Eye (tissue), 1 donor: ENCODE results near the gene DLEC1.

ENCODE experiments used
- DNase-seq: peaks from one replicate; pipeline ENCODE4 v3.0.0-alpha.2; 2015

The DLEC1 gene

DNA sequence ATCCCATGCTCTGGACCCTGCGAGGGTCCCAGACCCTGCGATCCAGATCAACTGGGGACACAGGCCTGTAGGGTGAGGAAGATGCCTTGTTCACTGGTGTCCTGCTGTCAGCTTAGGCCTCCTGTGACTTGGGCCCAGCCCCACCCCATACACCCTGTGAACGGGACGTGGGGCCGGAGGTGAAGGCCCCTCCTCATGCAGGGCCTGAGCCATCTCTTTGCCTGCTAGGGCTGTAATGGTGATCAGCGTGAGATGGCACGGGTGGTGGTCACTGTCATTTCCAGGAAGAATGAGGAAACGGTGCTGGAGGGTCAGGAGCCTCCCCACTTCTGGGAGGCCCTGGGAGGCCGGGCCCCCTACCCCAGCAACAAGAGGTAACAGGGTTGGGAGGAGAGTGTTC, 36.1 kb upstream of the DLEC1 start:
- DNase-seq = no peak

DNA sequence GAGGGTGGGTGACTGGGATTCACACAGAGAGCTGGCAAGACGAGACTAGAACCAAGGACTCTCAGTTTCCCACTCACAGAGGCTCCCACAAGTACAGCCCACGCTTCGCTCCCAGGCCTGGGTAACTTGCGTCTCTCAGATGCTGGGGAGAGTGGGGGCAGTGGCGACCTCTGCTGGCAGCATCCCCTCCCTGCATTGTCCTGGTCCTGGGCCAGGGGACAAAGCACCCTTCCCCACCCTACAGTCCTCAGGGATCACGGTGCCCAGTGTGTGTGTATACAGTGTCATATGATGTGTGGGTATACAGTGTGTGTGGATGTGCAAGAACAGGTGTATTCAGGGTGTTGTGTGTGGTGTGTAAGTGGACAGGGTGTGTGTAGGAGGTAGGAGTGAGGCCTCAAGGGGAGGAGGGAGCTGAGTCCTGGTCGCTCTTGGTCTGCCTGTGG, 35.6 kb upstream of the DLEC1 start:
- DNase-seq = peak; percentile 88

DNA sequence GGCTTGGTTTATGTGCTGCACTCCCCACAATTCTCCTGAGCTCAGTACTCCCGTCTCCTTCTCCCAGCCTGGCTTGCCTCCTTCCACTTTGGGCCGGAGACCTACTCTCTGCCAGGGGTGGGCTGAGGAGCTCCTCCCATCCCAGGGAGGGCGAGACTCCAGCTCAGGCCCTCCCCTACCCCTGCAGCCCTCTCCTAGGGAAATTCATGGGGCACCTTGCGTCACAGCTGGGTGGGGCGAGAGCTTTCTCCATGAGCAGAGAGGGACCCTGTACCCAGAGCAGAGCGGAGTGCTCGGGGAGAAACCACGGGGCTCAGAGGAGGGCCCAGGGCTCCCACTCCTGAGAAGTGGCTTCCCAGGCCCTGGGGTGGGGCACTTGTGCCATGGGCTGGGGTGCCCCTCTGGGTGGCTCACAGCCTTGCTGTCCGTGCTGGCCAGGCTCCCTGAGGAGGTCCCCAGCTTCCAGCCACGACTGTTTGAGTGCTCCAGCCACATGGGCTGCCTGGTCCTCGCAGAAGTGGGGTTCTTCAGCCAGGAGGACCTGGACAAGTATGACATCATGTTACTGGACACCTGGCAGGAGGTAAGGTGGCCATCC, 35.1 kb upstream of the DLEC1 start:
- no peak for DNase-seq

DNA sequence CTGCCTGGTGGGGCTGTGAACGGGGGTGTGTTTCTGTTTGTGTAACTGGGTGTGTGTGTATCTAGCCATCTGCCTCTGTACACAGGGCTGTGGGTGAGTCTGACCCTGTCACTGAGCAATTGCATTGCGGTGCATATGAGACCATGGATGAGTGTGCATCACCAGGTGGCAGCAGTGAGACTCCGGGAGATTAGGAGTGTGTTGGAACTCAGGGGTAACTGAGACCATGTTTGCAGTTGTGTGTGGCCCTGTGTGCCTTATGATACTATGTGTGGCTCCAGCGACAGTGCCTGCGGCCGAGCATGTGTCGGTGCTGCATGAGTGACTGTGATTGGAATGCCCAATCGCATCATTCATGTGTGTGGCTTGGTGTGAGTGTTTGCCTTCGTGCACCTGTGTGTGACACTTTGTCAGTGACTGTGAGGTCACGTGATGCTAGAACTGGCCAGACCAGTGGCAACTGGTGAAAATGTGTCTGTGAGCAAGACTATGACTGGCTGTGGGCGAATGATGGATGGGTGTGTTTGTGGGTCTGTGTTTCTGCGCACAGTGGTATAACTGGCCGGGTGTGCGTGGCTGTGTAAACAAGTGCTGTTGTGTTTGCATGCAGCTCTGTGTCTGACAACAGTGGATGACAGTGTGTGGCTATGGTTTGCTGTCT, 34.5 kb upstream of the DLEC1 start:
- DNase-seq = peak; percentile 89

DNA sequence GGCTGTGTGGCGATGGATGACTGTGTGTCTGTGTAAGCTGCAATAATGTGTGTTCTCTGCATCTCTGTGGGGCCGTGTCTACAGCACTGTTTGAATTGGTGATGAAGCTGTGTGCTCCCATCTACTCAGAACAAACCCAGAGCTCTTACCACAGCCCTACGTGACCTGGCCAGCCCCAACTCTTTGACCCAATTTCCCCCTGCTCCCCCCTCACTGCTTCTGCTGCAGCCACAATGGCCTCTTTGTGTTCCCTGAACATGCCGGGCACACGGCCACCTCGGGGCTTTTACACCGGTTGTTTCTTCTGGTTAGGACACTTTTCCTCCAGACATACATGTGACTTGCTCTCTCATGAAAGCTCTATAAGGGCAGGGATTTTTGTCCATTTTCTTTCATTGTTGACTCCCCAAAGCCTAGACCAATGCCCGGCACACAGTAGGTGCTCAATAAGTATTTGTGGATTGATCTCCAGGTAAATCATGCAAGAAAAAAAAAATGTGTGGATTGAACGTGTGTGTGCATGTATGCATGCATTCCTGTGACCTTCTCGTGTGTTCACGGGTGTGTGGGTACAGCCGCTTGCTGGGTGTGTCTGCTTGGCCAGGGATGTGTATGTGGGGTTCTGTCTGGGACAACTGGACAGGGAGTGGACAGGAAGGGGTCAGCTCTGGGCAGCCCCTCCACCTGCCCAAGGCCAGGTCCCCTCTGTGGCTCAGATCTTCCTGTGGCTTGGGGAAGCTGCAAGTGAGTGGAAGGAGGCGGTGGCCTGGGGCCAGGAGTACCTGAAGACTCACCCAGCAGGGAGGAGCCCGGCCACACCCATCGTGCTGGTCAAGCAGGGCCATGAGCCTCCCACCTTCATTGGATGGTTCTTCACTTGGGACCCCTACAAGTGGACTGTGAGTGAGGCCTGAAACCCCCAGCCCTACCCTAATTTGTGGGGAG, 33.7 kb upstream of the DLEC1 start:
- DNase-seq = peak; percentile 84

DNA sequence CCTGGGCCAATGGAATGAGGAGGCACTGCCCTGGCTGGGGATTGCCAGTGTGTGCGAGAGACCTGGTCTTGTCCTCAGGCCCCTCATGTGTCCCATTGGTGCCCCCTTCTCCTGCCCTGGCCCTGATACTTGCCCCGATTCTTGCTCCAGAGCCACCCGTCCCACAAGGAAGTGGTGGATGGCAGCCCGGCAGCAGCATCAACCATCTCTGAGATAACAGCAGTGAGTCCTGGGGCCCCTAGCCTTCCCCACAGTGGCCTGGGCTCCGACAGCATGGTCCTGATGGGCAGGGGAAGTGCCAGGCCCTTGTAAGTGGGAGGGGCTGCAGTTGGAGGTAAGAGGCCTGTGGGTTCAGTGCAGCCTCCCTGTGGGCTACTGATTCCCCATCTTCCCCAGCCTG, 33.0 kb upstream of the DLEC1 start:
- no peak for DNase-seq

DNA sequence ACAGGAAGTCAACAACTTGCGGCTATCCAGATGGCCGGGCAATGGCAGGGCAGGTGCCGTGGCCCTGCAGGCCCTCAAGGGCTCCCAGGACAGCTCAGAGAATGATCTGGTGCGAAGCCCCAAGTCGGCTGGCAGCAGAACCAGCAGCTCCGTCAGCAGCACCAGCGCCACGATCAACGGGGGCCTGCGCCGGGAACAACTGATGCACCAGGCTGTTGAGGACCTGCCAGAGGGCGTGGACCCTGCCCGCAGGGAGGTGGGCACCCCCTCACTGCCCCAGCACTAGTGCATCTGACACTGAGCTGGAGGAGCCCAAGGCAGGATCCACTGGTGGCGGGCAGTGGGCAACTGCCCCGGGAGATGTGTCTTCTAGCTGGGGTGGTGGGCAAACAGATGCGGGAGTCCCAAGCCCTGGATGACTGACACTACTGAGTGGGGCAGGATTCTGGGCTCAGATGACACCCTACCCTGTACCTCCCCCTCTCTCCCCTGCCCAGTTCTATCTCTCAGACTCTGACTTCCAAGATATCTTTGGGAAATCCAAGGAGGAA, 32.5 kb upstream of the DLEC1 start:
- DNase-seq = no peak

DNA sequence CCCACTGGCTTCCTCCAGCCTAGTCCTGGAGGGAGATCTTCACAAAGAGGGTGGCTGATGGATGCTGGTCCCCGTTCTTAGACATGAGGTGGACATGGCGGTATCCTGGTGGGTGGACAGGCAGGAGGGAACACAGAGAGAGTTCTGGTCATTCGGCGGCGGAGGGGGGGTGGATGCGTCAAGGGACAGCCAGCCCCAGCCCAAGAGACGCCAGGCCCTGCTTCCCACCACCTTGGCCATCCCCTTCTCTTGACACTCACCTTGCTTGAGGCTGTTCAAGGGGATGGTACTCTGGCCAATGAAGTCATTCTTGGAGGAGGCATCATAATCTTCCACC, 31.3 kb upstream of the DLEC1 start:
- no peak for DNase-seq

DNA sequence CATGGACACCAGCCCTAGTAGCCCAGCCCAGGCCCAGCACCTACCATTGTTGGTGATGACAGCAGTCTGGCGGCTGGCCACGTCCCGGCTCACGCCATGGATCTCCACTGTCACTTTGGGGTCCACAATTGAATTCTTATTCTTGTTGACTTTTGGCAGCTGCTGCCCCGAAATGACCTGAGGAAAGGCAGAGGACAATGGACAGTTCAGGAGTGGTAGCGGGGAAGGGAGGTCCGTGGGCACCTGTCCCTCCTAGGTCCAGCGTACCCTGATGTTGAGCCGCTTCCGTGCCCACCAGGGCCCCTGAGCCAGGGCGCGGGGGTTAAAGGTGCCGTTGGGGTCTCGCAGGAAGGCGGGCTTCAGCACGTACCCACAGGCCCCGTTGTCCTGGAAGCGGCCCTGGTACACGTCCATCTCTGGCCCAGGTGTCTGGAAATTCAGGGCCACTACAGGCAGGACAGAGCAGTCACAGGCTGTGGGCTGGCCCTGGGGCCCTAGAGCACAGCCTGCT, 30.8 kb upstream of the DLEC1 start:
- no peak for DNase-seq

DNA sequence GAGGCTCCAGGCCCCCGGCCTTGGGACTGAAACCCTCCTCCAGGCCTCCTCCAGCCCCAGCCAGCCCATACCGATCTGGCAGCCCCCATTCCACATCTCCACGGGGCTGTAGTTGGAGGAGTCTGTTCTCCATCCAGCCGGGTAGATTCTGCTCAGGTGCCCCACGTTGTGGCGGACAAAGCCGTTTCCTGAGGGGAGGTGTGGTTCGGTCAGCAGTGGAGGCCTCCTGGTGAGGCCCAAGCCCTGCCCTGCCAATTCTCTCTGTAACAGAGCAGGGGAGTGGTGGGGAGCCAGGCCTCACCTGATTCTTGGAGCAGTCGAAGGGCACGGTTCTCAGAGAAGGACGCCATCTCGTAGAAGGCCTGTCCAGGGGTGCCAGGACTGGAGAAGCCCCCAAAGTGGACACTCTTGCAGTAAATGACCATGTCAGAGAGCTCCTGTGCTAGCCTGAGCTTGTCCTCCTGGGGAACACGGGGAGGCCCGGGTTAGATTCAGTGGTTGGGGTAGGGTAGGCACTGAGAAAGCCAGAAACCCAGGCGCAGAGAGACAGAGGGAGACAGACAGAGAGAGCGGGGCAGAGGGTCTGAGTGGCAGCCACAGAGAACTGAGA, 29.9 kb upstream of the DLEC1 start:
- no peak for DNase-seq

DNA sequence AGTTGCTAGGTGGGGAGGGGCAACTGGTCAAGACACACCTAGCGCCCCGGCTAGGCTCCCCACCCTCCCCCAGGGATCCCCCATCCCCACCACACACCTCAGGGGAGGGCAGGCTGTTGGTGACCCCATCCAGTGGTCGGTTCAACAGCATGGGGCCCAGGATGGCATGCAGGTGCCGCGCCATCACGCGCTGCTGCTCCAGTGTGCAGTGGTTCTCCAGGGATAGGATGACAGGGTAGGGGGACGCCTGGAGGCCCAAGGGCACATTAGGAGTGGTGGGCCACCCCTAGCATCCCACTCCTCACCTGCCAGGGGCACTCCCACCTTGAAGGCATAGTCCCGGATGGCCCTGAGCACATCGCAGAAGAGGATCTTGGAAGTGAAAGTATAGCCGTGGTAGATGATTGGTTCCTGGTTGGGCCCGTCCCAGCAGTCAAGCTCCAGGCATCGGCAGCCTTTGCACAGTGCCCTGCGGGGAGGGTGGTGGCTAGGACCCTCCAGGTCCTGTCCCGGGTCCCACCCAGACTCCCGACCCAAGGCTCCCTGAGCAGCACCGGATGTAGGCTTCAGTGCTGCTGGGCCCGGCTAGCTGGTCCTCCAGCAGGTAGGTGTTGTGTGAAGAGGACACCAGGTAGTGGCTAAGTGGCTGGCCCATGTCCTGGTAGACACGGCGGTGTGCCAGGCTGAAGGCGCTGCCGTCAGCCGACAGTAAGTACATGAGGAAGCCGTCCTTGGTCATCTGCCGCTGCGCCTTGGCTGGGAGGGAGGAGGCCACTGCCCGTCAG, 29.0 kb upstream of the DLEC1 start:
- DNase-seq = no peak

DNA sequence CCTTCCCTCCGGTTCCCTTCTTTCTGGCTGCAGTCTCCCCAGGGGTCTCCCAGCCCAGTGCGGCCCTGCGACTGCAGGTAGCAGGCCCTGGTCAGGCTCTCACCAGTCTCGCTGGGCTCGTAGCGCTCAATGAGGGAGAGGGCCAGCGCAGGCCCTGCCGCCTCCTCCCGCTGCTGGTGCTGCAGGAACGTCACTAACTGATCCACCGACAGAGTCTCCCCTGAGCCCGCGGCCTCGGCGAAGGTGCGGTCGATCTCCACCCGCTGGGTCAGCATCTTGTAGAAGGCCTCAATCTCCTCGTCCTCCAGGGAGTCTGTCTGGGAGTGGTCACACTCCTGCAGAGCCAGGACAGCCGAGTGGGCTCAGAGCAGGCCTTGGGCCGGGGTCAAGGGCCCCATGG, 27.9 kb upstream of the DLEC1 start:
- no peak for DNase-seq

DNA sequence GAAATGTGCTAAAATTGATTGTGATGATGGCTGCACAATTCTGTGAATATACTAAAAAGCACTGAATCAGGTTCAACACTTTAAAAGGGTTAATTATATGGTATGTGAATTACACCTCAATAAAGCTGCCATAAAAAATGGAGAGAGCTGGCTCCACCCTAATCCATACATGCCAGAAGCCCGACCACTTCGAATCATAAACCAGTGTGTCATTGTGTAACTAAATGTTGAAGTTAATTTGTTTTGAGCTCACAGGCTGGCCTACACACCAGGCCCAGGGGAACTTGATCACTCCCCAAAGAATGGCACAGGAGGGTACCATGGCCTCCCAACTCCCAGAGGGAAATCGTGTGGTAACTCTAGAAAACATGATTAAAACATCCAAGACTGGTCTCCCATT, 23.5 kb upstream of the DLEC1 start:
- DNase-seq = no peak

DNA sequence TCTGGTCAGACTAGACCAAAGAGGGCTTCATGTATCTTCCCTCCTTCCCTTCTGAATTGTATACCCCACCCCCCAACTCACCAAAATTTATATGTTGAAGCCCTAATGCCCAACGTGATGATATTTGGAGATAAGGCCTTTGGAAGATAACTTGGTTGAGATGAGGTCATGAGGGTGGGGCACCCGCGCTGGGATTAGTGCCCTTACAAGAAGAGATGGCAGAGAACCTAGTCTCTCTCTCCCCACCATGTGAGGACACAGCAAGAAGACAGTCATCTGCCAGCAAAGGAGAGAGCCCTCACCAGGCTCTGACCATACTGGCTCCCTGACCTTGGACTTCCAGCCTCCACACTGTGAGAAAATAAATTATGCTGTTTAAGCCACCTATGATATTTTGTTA, 23.0 kb upstream of the DLEC1 start:
- DNase-seq = no peak

DNA sequence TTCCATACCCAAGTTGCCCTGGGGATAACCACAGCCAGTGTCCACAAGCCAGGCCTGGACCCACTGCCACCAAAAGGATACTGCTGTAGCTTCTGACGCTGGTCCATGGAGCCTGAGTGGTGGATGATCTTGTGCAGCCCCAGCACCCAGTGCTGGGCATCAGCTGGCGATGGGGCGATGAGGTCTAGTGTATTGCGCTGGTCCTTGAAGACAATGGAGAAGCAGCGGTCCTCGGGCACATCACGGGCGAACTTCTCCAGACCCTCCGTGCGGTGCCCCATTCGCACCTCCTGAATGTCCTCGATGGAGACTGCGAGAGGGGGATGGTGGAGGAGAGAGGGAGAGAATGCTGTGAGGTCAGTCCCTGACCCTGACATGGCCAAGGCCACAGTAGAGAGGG, 22.6 kb upstream of the DLEC1 start:
- DNase-seq = no peak

DNA sequence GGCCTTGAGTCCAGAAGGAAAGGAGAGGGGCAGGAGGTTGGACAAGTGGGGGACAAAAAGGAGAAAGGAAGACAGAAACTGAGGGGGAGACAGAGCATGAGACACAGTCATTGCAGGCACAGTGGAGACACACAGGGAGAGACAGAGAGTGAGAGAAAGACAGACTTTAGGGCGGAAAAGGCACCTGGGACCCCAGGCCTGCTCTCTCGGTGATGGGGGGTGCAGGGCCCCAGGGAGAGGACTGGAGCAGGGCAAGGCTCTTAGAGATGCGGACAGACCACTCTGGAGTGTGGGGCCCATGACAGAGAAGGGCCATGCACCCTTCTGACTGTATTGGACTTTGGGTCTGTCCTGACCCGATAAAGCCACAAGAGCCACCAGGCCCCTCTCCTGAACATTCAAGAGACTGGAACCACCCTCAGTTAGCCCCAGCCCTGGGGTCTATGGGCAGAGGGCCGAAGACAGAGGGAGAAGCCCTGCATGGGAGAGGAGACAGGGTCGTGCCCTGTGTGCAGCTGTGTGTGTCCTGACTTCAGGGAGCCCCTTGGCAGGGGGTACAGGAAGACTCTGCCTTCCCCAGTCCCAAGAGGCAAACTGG, 22.1 kb upstream of the DLEC1 start:
- DNase-seq = no peak

DNA sequence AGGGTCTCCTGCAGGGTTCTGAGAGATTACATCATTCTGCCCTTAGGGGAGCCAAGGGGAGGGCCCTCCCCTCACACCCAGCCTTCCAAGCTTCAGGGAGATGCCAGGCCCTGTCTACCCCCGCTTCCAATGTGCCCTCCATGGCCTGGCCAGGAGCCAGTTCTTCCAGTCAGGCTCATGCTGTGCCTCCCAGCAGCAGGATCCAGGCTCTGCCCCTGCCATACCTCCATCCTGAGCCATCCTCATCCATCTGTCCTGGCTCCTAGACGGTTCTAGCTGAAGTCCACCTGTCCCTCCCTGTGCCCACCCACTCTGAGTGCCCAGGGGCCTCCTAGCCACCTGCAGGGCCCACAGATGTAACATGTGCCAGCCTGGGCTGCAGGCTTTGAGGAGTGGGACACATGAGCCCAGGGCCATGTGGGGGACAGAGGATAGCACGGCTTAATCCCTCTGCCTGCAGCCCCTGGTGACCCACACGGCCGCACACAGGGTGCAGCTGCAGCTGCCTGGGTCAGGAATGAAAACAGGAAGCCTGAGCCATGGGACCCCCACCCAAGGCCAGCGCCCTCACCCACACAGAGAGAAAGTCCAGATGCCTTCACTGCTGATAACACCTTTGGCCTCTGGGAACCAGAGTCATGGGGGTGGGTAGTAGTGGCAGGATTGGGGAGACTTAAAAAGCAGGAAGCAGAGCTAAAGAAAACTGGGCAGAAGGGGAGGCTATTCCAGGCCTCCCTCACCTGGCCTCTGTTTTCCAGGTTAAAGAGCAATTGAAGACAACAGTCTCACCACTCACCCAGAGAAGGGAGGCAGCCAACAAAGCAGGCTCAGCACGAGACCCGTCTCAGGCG, 21.3 kb upstream of the DLEC1 start:
- no peak for DNase-seq

DNA sequence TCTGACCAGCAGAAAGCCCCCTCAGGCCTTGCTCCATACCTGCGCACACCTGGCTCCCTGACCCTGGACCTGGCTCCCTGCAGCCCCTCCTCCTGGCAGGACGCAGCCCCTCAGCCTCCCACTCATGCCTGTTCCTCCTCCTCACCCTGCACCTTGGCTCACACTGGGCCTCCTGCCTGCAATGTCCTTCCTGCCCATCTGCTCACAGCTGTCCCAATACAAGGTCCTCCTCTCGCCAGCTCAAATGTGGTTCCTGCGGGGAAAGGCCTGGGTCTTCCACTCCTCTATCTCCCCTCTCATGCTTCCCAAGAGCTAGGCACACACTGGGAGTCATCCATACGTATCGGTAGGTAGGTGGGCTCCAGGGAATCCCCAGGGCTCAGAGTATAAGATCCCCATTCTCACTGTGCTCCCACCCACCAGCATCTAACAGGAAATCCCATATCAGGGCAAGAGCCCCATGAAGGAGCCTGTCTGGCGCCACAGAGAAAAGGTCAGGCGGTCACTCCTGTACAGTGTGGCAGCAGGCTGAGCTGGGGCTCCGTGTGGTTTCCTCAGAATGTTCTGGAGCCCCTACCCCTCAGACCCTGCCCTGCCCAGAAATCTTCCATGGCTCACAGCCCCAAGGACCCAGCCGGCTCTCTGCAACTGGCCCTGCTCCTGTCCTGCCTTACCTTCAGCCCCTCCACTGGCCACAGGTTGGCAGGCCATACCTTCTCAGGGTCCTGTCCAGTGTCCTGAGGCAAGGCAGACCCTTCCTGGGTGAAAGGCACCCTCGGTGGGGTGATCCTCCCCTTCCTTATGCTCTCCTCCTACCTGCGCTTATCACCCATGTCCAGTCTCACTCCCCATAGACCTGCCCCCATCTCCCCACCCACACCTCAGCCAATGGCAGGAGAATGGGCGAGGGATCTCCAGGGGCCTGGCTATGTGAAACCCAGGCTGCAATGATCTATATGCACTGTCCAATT, 20.4 kb upstream of the DLEC1 start:
- DNase-seq = no peak

DNA sequence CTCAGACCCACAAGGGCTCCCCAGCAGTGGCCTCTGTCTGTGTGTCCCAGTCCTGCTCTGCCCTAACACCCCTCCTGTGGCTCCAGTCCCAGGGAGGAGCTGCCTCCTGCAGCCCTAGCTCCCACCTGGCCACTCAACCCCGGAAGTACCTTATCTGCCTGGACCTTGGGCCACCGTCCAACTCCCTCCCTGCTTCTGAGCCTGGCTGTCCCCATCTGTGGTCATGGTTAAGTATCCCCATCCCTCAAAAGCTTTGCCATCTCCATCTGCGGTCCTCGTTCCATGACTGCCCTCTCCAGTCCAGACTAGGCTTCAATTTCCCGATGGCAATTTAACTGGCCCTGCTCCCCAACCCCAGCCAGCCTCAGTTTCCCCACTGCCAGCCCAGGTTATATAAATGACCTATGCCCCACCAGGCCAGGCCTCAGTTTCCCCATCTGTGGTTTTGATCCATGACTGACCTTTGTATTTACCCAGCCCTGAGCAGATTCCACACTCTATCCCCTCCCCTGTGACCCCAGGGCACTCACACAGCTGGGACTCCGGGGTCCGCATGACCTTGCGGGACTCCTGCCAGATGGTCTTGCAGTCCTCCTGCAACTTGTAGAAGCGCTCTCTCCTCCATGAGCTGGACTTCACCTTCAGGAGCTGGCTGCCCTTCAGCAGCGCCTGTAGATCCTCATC, 19.2 kb upstream of the DLEC1 start:
- DNase-seq = no peak
